Calu3 (cell line): ENCODE measurements around the gene DEFB123. TPM values are rescaled to one million over a fixed set of nuclear protein-coding genes. Genes with fewer than 3 reads are reported as not detected.
"Not testable (repeated sequence)": the region's sequence is repeated elsewhere in the genome, so short reads cannot be mapped to it uniquely, and the experiment has no call there.

Experiments used
- BruUV-seq: library from RNA; stranded (reverse); fragments of 400-500 nt; replicated peaks from 2 replicates; lab custom pipeline; 2021; lab: Mats Ljungman, UMichigan
- CTCF ChIA-PET: fragments of 300-600 bp; sonication (Branson Sonifier 250); formaldehyde crosslinking; loops from one replicate; lab custom pipeline; 2022; ENCODE audit warnings: antibody characterized with exemption; lab: Charles Lee
- DNase-seq: peaks from one replicate; pipeline ENCODE4 v3.0.0; 2022
- H3K27ac Mint-ChIP-seq: one replicate; pipeline ENCODE4 v1.8.0; 2022; ENCODE audit warnings: mixed read lengths; ENCODE audit not compliant: unreplicated experiment
- H3K27me3 Mint-ChIP-seq: one replicate; pipeline ENCODE4 v1.8.0; 2022; ENCODE audit warnings: mixed read lengths; ENCODE audit not compliant: unreplicated experiment
- H3K36me3 Mint-ChIP-seq: one replicate; pipeline ENCODE4 v1.8.0; 2022; ENCODE audit warnings: mild to moderate bottlenecking, moderate library complexity, mixed read lengths; ENCODE audit not compliant: insufficient read depth, unreplicated experiment
- H3K4me1 Mint-ChIP-seq: one replicate; pipeline ENCODE4 v1.8.0; 2022; ENCODE audit warnings: mild to moderate bottlenecking, low read depth, mixed read lengths; ENCODE audit not compliant: unreplicated experiment
- H3K4me3 Mint-ChIP-seq: one replicate; pipeline ENCODE4 v1.8.0; 2022; ENCODE audit warnings: mild to moderate bottlenecking, low read depth, moderate library complexity, mixed read lengths; ENCODE audit not compliant: unreplicated experiment
- H3K9me3 Mint-ChIP-seq: one replicate; pipeline ENCODE4 v1.8.0; 2022; ENCODE audit warnings: low read depth, mixed read lengths; ENCODE audit not compliant: unreplicated experiment
- CTCF ChIP-seq: fragments of 200-600 bp; IDR thresholded peaks from one replicate; pipeline ENCODE4 v1.8.0; 2022; ENCODE audit warnings: antibody characterized with exemption; ENCODE audit not compliant: unreplicated experiment
- intact Hi-C: fragments of 100-400 bp; cut with micrococcal nuclease; formaldehyde crosslinking; loops from one replicate; pipeline ENCODE4 v1.10.0; 2022; ENCODE audit not compliant: unreplicated experiment
- total RNA-seq: library from RNA; stranded (reverse); gene quantifications from 2 replicates; pipeline ENCODE4 v1.2.3, GENCODE V29; 2022

Gene DEFB123
- total RNA-seq, 1 experiment from 2014 or later, result not detected

- H3K9me3 Mint-ChIP-seq, result no peaks in the 10 kb centered on the region
- H3K4me1 Mint-ChIP-seq, result no peaks in the 10 kb centered on the region
- no peak for DNase-seq
- CTCF ChIA-PET, result interaction anchor here (0.7 kb wide), 2 partner anchors 17 to 415 kb away, joined by 3 read pairs; no protein-coding TSS in a partner anchor
- no peaks in the 10 kb centered on the region for H3K36me3 Mint-ChIP-seq
- H3K27ac Mint-ChIP-seq, result no peak overlapping the region
- H3K4me3 Mint-ChIP-seq, result no peak overlapping the region
- H3K27me3 Mint-ChIP-seq, result peaks cover 26% of the 10 kb centered on the region
- BruUV-seq, result no TSS peak
- intact Hi-C loops, result loop anchor here (10.0 kb wide), 1 partner anchor 140 kb away; no protein-coding TSS in a partner anchor
- TF ChIP-seq CTCF, result no peak
Observed at GRCh38 chr20:31454361-31454760, 13.9 kb downstream of the DEFB123 start.

GRCh38 chr20:31470946-31471345 lies 30.5 kb downstream of the DEFB123 start:
- H3K27ac Mint-ChIP-seq, H3K4me3 Mint-ChIP-seq, DNase-seq, H3K36me3 Mint-ChIP-seq, H3K4me1 Mint-ChIP-seq, CTCF ChIA-PET, H3K9me3 Mint-ChIP-seq, BruUV-seq, intact Hi-C loops: not testable (repeated sequence)
- H3K27me3 Mint-ChIP-seq, result peaks cover 56% of the 10 kb centered on the region

- no peaks in the 10 kb centered on the region for H3K4me1 Mint-ChIP-seq
- CTCF ChIA-PET, result interaction anchor here (1.5 to 3.7 kb wide), 2 partner anchors 13 to 31 kb away, joined by 3 to 17 read pairs; no protein-coding TSS in a partner anchor
- peaks cover 69% of the 10 kb centered on the region for H3K27me3 Mint-ChIP-seq
- H3K4me3 Mint-ChIP-seq, result no peak overlapping the region
- DNase-seq, result no peak
- no peaks in the 10 kb centered on the region for H3K9me3 Mint-ChIP-seq
- no peaks in the 10 kb centered on the region for H3K36me3 Mint-ChIP-seq
- intact Hi-C loops, result no loop called here
- no peak overlapping the region for H3K27ac Mint-ChIP-seq
- BruUV-seq, result no TSS peak
- no peak for TF ChIP-seq CTCF
Observed at GRCh38 chr20:31472395-31473330, 32.2 kb downstream of the DEFB123 start.

GRCh38 chr20:31473331-31474096 lies 33.1 kb downstream of the DEFB123 start:
- CTCF ChIA-PET, result interaction anchor here (0.6 to 3.7 kb wide), 5 partner anchors 12 to 161 kb away, joined by 3 to 17 read pairs (median 3); no protein-coding TSS in a partner anchor
- Mint-ChIP-seq H3K4me3 (no peak overlapping the region), H3K27me3 (peaks cover 69% of the 10 kb centered on the region), H3K4me1 (no peaks in the 10 kb centered on the region), H3K36me3 (no peaks in the 10 kb centered on the region), H3K9me3 (no peaks in the 10 kb centered on the region), H3K27ac (no peak overlapping the region)
- TF ChIP-seq CTCF, result no peak
- intact Hi-C loops, result no loop called here
- no TSS peak for BruUV-seq
- no peak for DNase-seq
